ENCODE results near the gene NYAP1.
"Not testable (repeated sequence)": the region's sequence is repeated elsewhere in the genome, so short reads cannot be mapped to it uniquely, and the experiment has no call there.

NYAP1 gene

DNA sequence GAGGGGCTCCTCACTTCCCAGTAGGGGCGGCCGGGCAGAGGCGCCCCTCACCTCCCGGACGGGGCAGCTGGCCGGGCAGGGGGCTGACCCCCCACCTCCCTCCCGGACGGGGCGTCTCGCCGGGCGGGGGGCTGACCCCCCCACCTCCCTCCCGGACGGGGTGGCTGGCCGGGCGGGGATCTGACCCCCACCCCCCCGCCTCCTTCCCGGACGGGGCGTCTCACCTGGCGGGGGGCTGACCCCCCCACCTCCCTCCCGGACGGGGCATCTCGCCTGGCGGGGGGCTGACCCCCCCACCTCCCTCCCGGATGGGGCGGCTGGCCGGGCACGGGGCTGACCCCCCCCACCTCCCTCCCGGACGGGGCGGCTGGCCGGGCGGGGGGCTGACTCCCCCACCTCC is 39.5 kb downstream of the NYAP1 start:
- not testable (repeated sequence) for H3K9me3 ChIP-seq (ENCODE audit: control insufficient read depth, insufficient read depth, low read length); H3K4me1 ChIP-seq (ENCODE audit: insufficient read depth, low read length); H3K9ac ChIP-seq (ENCODE audit: low read depth, low read length); H3K36me3 ChIP-seq (ENCODE audit: insufficient read depth, low read length)

DNA sequence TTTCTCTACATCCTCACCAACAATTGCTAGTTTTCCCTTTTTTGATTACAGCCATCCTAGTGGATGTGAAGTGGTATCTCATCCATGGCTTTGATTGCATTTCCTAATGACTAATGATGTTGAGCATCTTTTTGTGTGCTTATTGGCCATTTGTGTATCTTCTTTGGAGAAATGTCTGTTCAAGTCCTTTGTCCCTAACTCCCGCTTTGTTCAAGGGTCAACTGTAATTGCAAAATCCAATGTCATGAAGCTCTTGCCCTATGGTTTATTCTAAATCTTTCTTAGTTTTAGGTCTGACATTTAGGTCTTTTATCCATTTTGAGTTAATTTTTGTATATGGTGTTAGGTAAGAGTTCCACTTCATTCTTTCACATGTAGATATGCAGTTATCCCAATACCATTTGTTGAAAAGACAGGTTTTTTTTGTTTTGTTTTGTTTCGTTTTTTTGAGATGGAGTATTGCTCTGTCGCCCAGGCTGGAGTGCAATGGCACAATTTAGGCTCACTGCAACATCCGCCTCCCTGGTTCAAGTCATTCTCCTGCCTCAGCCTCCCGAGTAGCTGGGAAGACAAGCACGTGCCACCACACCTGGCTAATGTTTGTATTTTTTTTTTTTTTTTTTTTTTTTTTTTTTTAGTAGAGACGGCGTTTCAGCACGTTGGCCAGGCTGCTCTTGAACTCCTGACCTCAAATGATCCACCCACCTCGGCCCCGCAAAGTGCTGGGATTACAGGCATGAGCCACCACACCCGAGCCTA is 44.6 kb downstream of the NYAP1 start:
- H3K4me1 ChIP-seq (ENCODE audit: insufficient read depth, low read length); H3K9ac ChIP-seq (ENCODE audit: low read depth, low read length); H3K9me3 ChIP-seq (ENCODE audit: control insufficient read depth, insufficient read depth, low read length): not testable (repeated sequence)

DNA sequence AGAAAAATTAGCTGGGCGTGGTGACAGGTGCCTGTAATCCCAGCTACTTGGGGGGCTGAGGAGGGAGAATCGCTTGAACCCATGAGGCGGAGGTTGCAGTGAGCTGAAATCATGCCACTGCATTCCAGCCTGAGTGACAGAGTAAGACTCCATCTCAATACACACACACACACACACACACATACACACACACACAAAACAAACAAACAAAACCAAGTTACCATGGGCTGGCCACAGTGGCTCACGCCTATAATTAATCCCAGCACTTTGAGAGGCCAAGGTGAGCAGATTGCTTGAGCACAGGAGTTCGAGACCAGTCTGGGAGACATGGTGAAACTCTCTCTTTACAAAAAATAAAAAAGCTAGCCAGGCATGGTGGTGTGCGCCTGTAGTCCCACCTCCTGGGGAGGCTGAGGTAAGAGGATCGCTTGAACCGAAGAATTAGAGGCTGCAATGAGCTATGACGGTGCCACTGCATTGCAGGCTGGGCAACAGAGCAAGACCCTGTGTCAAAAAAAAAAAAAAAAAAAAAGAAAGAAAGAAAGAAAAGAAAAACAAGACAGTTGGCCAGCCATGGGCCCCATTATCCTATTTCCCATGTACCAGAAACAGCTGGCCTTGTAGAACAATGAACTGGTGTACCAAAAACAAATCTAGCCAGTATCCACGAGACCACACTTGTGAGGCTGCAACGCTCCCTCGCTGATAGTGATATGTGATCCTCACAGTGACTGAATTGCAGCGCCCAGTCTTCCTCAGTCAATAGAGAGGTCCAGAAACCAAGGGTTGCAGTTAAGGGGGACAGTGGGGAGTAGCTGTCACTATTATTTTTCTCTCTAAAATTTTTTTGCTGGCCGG is 48.7 kb downstream of the NYAP1 start:
- Histone ChIP-seq H3K9me3 (ENCODE audit: control insufficient read depth, insufficient read depth, low read length) (no peaks in the 10 kb centered on the region), H3K36me3 (ENCODE audit: insufficient read depth, low read length) (no peaks in the 10 kb centered on the region), H3K9ac (ENCODE audit: low read depth, low read length) (no peak overlapping the region), H3K4me1 (ENCODE audit: insufficient read depth, low read length) (no peaks in the 10 kb centered on the region)

More for the DNA sequence above, 44.6 kb downstream of the NYAP1 start:
- not testable (repeated sequence) for H3K36me3 ChIP-seq (ENCODE audit: insufficient read depth, low read length)

DNA sequence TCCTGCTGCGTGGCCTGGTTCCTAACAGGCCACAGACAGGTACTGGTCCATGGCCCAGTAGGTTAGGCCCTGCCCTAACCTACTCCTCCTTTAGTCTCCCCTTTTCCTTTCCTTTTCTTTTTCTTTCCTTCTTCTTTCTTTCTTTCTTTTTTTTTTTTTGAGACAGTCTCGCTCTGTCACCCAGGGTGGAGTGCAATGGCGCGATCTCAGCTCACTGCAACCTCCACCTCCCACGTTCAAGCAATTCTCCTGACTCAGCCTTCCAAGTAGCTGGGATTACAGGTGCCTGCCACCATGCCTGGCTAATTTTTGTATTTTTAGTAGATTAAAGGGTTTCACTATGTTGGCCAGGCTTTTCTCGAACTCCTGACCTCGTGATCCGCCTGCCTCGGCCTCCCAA is 52.3 kb downstream of the NYAP1 start:
- not testable (repeated sequence) for H3K9me3 ChIP-seq (ENCODE audit: control insufficient read depth, insufficient read depth, low read length); H3K36me3 ChIP-seq (ENCODE audit: insufficient read depth, low read length); H3K9ac ChIP-seq (ENCODE audit: low read depth, low read length); H3K4me1 ChIP-seq (ENCODE audit: insufficient read depth, low read length)

DNA sequence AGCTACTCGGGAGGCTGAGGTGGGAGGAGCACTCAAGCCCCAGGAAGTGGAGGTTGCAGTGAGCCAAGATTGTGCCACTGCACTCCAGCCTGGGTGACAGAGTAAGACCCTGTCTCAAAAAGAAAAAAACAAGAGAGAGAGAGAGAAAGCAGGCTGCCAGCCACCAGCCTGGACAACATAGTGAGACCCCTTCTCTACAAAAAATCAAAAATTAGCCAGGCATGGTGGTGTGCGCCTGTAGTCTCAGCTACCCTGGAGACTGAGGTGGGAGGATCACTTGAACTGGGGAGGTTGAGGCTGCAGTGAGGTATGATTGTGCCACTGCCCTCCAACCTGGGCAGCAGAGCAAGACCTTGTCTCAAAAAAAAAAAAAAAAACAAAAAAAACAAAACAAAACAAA is 53.0 kb downstream of the NYAP1 start:
- not testable (repeated sequence) for H3K36me3 ChIP-seq (ENCODE audit: insufficient read depth, low read length); H3K9me3 ChIP-seq (ENCODE audit: control insufficient read depth, insufficient read depth, low read length); H3K9ac ChIP-seq (ENCODE audit: low read depth, low read length)
- peaks cover 10% of the 10 kb centered on the region for H3K4me1 ChIP-seq (ENCODE audit: insufficient read depth, low read length)

DNA sequence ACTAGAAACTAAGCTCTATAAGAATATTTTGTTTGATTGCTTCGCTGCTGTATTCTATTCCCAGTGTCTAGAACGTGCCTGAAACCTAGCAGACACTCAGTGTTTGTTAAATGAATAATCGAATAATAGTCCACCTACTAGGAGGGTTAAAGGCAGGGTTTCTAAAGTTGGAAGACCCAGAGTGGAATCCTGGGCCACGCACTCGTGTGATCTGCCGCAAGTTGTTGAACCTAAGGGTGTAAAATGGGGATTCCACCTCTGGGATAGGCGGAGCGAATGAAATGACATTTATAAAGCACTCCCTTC is 54.6 kb downstream of the NYAP1 start:
- H3K36me3 ChIP-seq (ENCODE audit: insufficient read depth, low read length): no peaks in the 10 kb centered on the region
- no peaks in the 10 kb centered on the region for H3K9me3 ChIP-seq (ENCODE audit: control insufficient read depth, insufficient read depth, low read length)
- H3K9ac ChIP-seq (ENCODE audit: low read depth, low read length): peak overlapping the region; percentile 56; the same call in 1 of the 2 replicates
- H3K4me1 ChIP-seq (ENCODE audit: insufficient read depth, low read length): peaks cover 19% of the 10 kb centered on the region

DNA sequence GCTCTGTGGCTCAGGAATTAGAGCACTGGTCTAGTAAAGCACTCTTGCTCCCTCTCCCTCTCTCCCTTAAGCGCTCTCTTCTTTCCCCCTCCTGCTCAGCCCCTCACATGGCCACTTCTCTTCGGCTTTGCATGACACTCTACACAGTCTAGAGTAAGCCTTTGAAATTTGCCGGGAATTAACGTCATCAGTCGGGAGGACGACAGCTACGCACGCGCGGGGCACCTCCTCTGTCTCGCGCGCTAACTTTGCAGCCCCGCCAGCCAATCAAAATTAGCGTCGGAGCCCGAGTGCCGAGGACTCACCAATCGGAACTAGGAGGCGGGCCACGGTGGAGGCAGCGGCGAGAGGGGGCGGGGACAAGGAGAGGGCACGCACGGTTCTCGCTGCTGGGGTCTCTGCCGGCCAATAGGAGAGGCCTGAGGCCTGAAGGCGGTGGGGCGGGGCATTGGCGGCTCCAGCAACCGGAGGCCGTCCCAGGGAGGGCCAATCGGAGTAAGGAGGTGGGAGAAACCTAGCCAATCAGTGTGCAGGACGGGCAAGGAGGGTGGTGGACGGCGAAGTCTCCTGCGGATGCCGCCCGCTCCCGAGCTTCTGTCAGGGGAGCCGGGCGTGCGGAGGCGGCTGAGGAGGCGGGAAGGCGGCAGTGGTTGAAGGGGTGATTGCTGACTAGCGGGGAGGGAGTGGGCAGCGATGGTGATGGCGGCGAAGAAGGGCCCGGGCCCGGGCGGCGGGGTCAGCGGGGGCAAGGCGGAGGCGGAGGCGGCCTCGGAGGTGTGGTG is 55.1 kb downstream of the NYAP1 start, which contains the start of gene AGFG2:
Gene AGFG2, plus strand, starts transcription at position 550 of the 782 bp plus-strand sequence. Its CDS starts 144 bp downstream, at position 694.
- Histone ChIP-seq H3K9ac (ENCODE audit: low read depth, low read length) (peak within 1 kb of the TSS; percentile 68), H3K36me3 (ENCODE audit: insufficient read depth, low read length) (no peaks in the 10 kb centered on the region), H3K4me1 (ENCODE audit: insufficient read depth, low read length) (peaks cover 24% of the 10 kb centered on the region), H3K9me3 (ENCODE audit: control insufficient read depth, insufficient read depth, low read length) (no peaks in the 10 kb centered on the region)

DNA sequence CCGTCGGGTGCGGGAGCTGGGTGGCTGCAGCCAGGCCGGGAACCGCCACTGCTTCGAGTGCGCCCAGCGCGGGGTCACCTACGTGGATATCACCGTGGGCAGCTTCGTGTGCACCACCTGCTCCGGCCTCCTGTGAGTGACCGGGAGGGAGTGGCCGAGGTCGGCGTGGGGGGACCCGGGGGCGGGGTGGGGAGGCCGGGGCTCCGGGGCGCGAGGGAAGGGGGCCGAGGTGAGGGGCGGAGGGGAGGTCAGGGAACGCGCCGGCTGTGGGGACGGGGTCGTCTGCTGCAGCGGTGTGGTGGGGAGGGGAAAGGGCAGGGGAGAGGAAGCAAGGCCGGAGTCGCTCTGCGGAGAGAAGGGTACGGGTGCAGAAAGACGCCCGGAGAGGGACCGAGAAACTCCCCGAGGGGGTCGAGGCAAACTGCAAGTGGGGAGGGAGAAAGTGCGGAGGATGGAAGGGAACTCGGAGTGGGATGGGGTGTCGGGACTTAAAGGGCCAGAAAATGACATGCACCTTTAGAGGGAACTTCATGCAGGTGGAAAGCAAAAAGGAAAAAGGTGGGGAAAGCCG is 55.8 kb downstream of the NYAP1 start:
- Histone ChIP-seq H3K9ac (ENCODE audit: low read depth, low read length) (peak overlapping the region; percentile 68), H3K9me3 (ENCODE audit: control insufficient read depth, insufficient read depth, low read length) (no peaks in the 10 kb centered on the region), H3K36me3 (ENCODE audit: insufficient read depth, low read length) (no peaks in the 10 kb centered on the region), H3K4me1 (ENCODE audit: insufficient read depth, low read length) (peaks cover 30% of the 10 kb centered on the region)

DNA sequence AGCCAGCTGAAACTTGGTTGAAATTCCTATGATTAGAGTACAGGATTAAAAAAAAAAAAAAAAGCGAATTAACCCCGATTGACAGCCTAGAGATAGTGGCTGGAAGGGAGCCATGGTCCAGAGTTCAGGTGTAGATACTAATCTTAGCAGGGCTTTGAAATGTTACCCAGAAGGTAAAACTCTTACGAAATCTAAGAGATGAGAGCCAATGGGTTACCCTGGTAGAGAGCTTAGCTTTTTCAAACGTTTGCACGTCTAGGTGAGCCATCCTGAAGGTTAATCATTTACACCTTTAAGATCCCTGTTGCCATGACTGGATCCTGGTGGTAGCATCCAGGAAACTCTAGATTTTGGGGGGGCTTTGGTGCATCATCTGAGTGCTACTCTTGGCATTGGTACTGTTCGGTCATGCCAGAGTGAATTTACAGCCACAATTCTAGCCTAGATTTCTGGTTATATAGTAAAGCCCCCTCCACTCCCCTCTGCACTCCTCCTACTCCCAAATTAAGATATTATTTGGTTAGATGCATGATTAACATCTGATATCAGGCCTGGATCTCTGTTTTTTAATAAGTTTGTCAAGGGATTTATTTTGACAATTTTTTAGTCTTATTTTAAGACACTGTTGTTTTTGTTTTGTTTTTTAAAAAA is 56.5 kb downstream of the NYAP1 start:
- Histone ChIP-seq H3K36me3 (ENCODE audit: insufficient read depth, low read length) (no peaks in the 10 kb centered on the region), H3K9ac (ENCODE audit: low read depth, low read length) (peak overlapping the region; percentile 57), H3K4me1 (ENCODE audit: insufficient read depth, low read length) (peaks cover 36% of the 10 kb centered on the region), H3K9me3 (ENCODE audit: control insufficient read depth, insufficient read depth, low read length) (no peaks in the 10 kb centered on the region)

DNA sequence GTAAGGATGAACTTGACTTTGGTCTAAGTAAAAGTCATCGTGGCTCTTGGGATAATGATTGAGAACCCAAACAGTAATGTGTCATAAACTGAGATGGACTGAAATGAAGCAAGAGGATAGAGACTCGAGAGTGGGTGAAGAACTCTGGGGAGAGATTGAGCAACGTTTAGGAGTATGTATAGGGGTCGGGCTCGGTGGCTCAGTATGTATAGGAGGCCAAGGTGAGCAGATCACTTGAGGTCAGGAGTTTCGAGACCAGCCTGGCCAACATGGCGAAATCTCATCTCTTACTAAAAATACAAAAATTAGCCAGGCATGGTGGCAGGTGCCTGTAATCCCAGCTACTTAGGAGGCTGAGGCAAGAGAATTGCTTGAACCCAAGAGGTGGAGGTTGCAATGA is 57.6 kb downstream of the NYAP1 start:
- H3K4me1 ChIP-seq (ENCODE audit: insufficient read depth, low read length): peaks cover 46% of the 10 kb centered on the region
- H3K36me3 ChIP-seq (ENCODE audit: insufficient read depth, low read length); H3K9me3 ChIP-seq (ENCODE audit: control insufficient read depth, insufficient read depth, low read length); H3K9ac ChIP-seq (ENCODE audit: low read depth, low read length): not testable (repeated sequence)

DNA sequence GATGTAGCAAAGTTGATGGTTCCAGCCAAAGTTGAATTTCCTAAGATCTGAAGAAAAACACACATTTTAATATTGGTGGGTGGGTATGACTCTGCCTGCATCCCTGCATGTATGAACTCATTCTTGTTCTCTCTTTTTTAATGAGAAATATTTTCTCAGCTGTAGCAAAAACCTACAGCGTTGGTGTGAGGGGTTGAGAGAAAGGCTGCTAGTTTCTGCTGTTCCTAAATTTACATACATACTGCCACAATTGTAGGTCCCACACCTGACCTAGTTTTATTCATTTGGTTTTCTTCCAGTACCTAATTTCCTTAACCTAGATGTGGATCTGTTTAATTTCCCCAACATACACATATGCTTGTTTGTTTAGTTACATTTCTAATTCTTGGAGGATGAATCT is 59.9 kb downstream of the NYAP1 start:
- H3K4me1 ChIP-seq (ENCODE audit: insufficient read depth, low read length): peaks cover 63% of the 10 kb centered on the region
- H3K9ac ChIP-seq (ENCODE audit: low read depth, low read length): no peak overlapping the region

DNA sequence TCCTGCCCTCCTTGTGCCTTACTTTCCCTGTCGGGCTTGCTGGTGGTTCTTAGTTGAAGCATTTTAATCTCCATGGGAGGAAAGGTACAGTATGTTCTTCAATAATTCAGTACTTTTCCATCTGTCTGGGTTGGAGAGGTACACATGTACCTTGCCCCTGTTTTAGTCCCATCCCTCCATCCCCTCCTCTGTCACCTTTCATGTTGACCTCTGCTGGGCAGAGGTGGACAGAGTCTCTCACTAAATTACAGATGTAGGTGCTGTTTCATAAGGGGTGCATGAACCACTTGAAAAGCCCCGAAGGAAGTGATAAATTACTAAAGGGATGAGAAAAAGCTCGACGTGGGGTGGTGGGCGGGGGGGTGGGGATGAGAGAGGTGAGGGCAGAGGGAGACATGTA is 60.7 kb downstream of the NYAP1 start:
- Histone ChIP-seq H3K9ac (ENCODE audit: low read depth, low read length) (no peak overlapping the region), H3K4me1 (ENCODE audit: insufficient read depth, low read length) (peaks cover 63% of the 10 kb centered on the region), H3K9me3 (ENCODE audit: control insufficient read depth, insufficient read depth, low read length) (no peaks in the 10 kb centered on the region), H3K36me3 (ENCODE audit: insufficient read depth, low read length) (no peaks in the 10 kb centered on the region)

More for the DNA sequence above, 59.9 kb downstream of the NYAP1 start:
- no peaks in the 10 kb centered on the region for H3K36me3 ChIP-seq (ENCODE audit: insufficient read depth, low read length)
- no peaks in the 10 kb centered on the region for H3K9me3 ChIP-seq (ENCODE audit: control insufficient read depth, insufficient read depth, low read length)

Measured in ES-I3 (cell line).